Vagina (tissue), 2 donors: ENCODE results near the gene FSIP1.

Experiments
- CTCF ChIP-seq, 3 experiments: fragments of 450-650 bp in 2 of 3; fragments of 200-600 bp in 1 of 3; sonication (generic) in 1 of 3; IDR thresholded peaks; one replicate each; pipeline ENCODE4 v1.5.1; 2017 to 2019; ENCODE audit warnings: antibody characterized with exemption in 3 of 3, mild to moderate bottlenecking in 2 of 3, moderate library complexity in 2 of 3
- POLR2AphosphoS5 ChIP-seq, 2 donors: sonication (generic); formaldehyde crosslinking; IDR thresholded peaks; one replicate each; pipeline ENCODE4 v1.9.0; 2017; ENCODE audit warnings: antibody characterized with exemption in 2 of 2, mild to moderate bottlenecking in 2 of 2, low read depth in 1 of 2; ENCODE audit not compliant: insufficient read depth in 1 of 2

- TF ChIP-seq CTCF (IDR thresholded peaks at IDR 0.05) (no peak), POLR2AphosphoS5 (IDR thresholded peaks at IDR 0.05; ENCODE audit: insufficient read depth in 1 of 2, low read depth in 1 of 2) (no peak)
Observed at GRCh38 chr15:39710681-39711080, 72.0 kb downstream of the FSIP1 start.
